Skeletal muscle tissue (tissue), 4 donors: ENCODE results near the gene ORC5. TPM values are rescaled to one million over a fixed set of nuclear protein-coding genes. Genes with fewer than 3 reads are reported as not detected.

ENCODE experiments used
- H3K27ac ChIP-seq: one replicate; pipeline ENCODE4 v1.7.0; 2013; ENCODE audit warnings: mild to moderate bottlenecking, low read depth, low read length, inconsistent platforms
- H3K27me3 ChIP-seq, 3 donors: one replicate each; pipeline ENCODE4 v1.7.0; 2013; ENCODE audit warnings: low read length in 3 of 3; ENCODE audit not compliant: control insufficient read depth in 3 of 3, insufficient read depth in 3 of 3
- H3K36me3 ChIP-seq, 3 donors: one replicate each; pipeline ENCODE4 v1.7.0; 2013; ENCODE audit warnings: low read length in 3 of 3; ENCODE audit not compliant: control insufficient read depth in 3 of 3, insufficient read depth in 3 of 3
- H3K4me1 ChIP-seq, 3 donors: one replicate each; pipeline ENCODE4 v1.7.0; 2013; ENCODE audit warnings: low read length in 3 of 3, mild to moderate bottlenecking in 3 of 3; ENCODE audit not compliant: control insufficient read depth in 3 of 3, insufficient read depth in 3 of 3
- H3K4me3 ChIP-seq, 3 donors: one replicate each; pipeline ENCODE4 v1.7.0; 2013; ENCODE audit warnings: low read length in 3 of 3
- H3K9ac ChIP-seq, 3 donors: one replicate each; pipeline ENCODE4 v1.7.0; 2013; ENCODE audit warnings: low read length in 3 of 3, mild to moderate bottlenecking in 3 of 3, moderate library complexity in 2 of 3, low read depth in 1 of 3
- H3K9me3 ChIP-seq, 3 donors: one replicate each; pipeline ENCODE4 v1.7.0; 2013; ENCODE audit warnings: low read length in 3 of 3; ENCODE audit not compliant: control insufficient read depth in 3 of 3
- total RNA-seq: library from RNA; depleted of rRNA; stranded (reverse); fragments of >200 nt; gene quantifications from one replicate; pipeline ENCODE4 v1.2.3, GENCODE V29; 2014
- donor health status: Osteomylitis.

ORC5 gene
- total RNA-seq, 1 donor from 2014 or later: 24.0 TPM

DNA sequence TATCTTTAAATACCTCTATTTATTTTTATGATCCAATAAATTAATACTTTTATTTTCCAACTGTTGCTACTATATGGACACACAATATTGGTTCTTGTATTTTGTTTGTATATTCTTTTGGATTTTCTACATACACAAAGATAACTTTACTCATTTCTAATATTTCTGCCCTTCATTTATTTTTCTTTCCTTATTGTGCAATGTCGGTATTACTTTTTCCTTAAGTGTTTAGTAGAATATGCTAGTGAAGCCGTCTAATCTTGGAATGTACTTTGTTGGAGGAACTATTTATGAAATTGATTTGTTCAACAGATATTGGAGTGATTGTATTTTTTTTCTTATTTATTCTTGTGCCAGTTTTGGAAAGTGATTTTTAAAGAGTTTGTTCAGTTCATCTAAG is 94.0 kb downstream of the ORC5 start:
- H3K27ac ChIP-seq: no peak overlapping the region
- H3K36me3 ChIP-seq: no peaks in the 10 kb centered on the region
- no peaks in the 10 kb centered on the region for H3K27me3 ChIP-seq
- H3K4me3 ChIP-seq: no peak overlapping the region
- H3K4me1 ChIP-seq: peaks cover 0 to 3% (median 0%) of the 10 kb centered on the region in 3 donors
- no peak overlapping the region for H3K9ac ChIP-seq
- no peaks in the 10 kb centered on the region for H3K9me3 ChIP-seq

DNA sequence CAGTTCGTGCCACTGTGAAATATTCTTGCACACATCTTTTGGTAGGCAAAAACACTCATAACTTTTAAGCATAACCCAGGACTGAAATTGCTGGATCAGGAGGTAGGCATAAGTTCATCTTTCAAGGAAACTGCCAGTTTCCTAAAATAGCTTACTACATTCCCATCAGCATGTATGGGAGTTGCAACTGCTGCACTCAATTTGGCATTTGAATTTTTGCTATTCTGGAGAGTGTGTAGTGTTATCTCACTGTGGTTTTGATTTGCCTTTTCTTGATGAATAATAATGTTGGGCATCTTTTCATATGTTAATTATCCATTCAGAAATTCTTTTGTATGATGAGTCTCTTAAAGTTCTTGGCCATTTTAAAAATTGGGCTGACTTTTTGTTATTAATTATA is 95.2 kb downstream of the ORC5 start:
- Histone ChIP-seq H3K4me1 (peaks cover 0 to 3% (median 0%) of the 10 kb centered on the region in 3 donors), H3K4me3 (no peak overlapping the region), H3K27me3 (no peaks in the 10 kb centered on the region), H3K9me3 (no peaks in the 10 kb centered on the region), H3K27ac (no peak overlapping the region), H3K36me3 (no peaks in the 10 kb centered on the region), H3K9ac (no peak overlapping the region)

DNA sequence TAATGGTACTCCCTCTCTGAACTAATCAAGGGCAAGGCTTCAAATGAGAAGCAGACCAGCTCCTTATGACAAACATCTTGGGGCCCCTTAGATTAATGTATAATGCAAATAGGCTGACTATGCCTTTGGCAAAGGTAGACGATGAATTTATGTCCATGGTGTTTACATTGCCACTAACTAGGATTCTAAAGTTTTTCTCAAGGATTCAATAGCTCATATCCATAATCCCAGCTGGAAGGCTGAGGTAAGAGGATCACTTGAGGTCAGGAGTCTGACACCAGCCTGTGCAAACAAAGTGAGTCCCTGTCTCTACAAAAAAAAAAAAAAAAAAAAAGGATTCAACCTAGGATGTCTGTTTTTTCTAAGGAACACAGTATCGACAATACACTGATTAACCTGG is 96.5 kb downstream of the ORC5 start:
- Histone ChIP-seq H3K27me3 (no peaks in the 10 kb centered on the region), H3K27ac (no peak overlapping the region), H3K36me3 (no peaks in the 10 kb centered on the region), H3K4me1 (peaks cover 0 to 3% (median 0%) of the 10 kb centered on the region in 3 donors), H3K4me3 (no peak overlapping the region), H3K9ac (no peak overlapping the region), H3K9me3 (no peaks in the 10 kb centered on the region)

DNA sequence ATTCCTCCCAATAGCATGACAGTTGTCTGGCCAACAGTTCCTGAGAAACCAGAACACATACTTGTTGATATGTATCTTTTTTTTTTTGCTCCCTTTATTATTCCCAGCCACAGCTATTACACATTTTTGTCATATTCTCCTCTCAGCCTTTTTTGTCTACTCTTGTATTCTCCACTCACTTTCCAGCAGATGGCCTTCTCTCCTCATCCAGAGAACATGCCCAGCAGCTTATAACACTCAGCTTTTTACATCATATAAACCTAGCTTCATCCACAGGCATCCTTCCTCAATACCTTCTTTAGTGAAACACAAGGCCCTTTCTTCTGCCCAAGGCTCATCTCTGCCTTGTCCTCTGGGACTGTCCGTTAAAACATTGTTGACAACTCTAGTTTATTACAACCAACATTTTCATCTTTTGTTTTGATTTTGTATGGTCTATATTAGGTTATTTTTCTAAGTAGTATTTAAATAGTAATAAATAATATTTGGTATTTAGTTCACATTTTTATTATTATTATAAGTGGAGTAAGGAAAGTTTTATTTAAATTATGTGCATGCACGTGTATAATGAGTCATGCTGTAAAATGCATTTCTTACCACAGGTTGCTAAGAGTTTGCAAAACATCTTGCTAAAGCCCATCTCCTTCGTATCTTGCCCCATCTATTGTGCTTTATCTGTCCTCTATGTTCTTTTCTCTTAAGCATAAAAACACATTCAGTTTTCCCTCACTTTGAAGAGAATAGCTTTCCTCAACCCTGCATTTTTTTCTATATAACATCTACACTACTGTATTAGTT is 101.5 kb downstream of the ORC5 start:
- no peaks in the 10 kb centered on the region for H3K4me1 ChIP-seq
- H3K4me3 ChIP-seq: no peak overlapping the region
- no peak overlapping the region for H3K27ac ChIP-seq
- no peaks in the 10 kb centered on the region for H3K36me3 ChIP-seq
- H3K9ac ChIP-seq: no peak overlapping the region
- no peaks in the 10 kb centered on the region for H3K9me3 ChIP-seq
- H3K27me3 ChIP-seq: no peaks in the 10 kb centered on the region

DNA sequence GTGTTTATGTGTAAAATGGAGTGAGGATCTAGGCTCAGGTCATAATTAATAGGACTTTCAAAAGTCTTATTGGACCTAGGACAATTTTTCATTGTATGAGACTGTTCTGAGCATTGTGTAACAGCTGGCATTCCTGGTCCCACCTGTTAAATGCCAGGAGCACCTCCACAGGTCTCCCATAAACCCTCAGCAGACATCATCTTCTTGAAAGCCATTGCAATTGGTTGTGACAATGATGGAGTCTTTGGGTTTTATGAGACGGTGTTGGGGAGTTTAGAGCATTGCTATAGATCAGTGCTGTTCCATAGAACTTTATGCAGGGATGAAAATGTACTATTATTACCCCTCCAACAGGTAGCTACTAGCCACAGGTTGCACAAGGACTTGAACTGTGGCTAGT is 108.9 kb downstream of the ORC5 start:
- H3K27me3 ChIP-seq: no peaks in the 10 kb centered on the region
- no peaks in the 10 kb centered on the region for H3K9me3 ChIP-seq
- no peaks in the 10 kb centered on the region for H3K4me1 ChIP-seq
- H3K36me3 ChIP-seq: no peaks in the 10 kb centered on the region
- no peak overlapping the region for H3K4me3 ChIP-seq
- no peak overlapping the region for H3K9ac ChIP-seq
- H3K27ac ChIP-seq: no peak overlapping the region

DNA sequence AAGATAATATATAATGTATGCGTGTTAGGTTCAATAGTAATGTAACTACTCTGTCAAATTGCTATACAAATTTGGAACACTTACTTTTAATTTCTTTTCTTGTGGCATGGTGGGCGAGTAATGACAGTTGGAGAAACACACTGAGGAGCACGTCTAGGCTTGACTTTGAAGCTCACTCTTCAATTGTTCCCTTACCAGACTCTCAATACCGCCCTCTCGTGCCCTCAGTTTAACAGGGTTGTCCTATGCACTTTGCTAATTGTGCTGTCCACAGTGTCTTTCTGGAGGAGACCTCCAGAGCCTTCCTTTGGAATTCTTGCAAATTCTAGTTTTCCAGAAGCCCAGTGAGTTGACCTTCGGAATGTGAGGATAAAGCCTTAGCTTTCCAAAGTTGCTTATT is 111.1 kb downstream of the ORC5 start:
- no peaks in the 10 kb centered on the region for H3K4me1 ChIP-seq
- H3K36me3 ChIP-seq: no peaks in the 10 kb centered on the region
- no peak overlapping the region for H3K9ac ChIP-seq
- H3K27ac ChIP-seq: no peak overlapping the region
- H3K9me3 ChIP-seq: no peaks in the 10 kb centered on the region
- H3K27me3 ChIP-seq: no peaks in the 10 kb centered on the region
- H3K4me3 ChIP-seq: no peak overlapping the region

DNA sequence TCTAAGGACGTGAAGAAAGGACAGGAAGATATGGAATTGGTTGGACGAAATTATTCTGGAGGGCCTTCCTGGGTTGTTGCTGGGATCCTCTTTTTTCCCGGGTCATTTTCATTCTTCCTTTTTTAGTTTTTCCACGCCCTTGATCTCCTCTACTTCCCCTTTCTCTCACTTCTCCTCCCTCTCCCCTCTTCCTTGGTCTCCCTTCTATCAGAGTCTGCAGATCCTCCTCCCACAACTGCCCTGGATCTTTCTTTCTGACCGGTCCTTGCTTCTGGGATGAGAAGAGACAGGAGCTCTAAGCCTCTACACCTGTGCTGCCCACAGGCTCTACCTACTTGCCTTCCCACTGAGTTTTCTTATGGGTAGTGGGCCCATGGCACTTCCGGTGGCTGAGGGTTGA is 114.7 kb downstream of the ORC5 start:
- no peak overlapping the region for H3K27ac ChIP-seq
- no peak overlapping the region for H3K9ac ChIP-seq
- peaks cover 0 to 4% (median 0%) of the 10 kb centered on the region in 3 donors for H3K27me3 ChIP-seq
- H3K36me3 ChIP-seq: no peaks in the 10 kb centered on the region
- no peak overlapping the region for H3K4me3 ChIP-seq
- H3K9me3 ChIP-seq: no peaks in the 10 kb centered on the region
- H3K4me1 ChIP-seq: no peaks in the 10 kb centered on the region

DNA sequence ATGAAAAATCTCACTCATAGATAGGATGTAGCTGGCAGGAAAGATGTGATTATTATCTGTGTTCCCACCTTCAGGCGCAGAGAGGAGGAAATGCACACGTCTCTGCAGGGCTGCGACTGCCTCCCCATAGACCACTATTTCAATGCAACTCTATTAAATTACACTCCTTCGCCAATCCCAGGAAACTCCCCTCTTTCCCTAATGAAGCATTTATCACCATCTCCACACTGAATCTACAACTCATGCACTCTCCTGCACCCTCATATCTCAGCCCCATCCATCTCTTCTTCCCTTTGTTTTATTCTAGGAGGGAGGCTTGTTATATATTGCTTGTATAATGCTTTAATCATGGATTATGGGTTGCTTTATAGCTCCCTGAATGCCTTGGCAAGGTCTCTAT is 116.6 kb downstream of the ORC5 start:
- H3K9ac ChIP-seq: no peak overlapping the region
- H3K27ac ChIP-seq: no peak overlapping the region
- H3K27me3 ChIP-seq: peaks cover 0 to 4% (median 0%) of the 10 kb centered on the region in 3 donors
- H3K36me3 ChIP-seq: no peaks in the 10 kb centered on the region
- no peak overlapping the region for H3K4me3 ChIP-seq
- no peaks in the 10 kb centered on the region for H3K9me3 ChIP-seq
- H3K4me1 ChIP-seq: no peaks in the 10 kb centered on the region

DNA sequence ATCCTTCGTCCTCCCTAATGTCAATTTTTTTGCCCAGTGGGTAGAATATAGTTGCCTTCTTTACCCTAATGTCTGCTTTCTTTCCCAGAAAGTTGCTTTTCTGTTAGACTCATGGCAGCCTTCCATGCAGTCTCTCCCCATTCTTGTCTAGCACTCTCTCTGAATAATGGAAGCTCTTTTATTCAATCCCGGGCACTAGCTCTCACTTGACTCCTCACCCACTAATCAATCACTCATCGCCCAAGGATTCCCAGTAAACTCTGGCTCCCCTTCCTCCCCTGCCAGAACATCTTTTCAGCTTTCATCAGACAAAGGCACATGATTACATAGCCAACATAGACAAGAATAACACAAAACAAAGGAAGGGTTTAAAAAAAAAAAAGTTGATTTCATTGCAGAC is 118.2 kb downstream of the ORC5 start:
- Histone ChIP-seq H3K27me3 (peaks cover 0 to 4% (median 0%) of the 10 kb centered on the region in 3 donors), H3K27ac (no peak overlapping the region), H3K36me3 (no peaks in the 10 kb centered on the region), H3K9me3 (no peaks in the 10 kb centered on the region), H3K9ac (no peak overlapping the region), H3K4me1 (no peaks in the 10 kb centered on the region), H3K4me3 (no peak overlapping the region)

DNA sequence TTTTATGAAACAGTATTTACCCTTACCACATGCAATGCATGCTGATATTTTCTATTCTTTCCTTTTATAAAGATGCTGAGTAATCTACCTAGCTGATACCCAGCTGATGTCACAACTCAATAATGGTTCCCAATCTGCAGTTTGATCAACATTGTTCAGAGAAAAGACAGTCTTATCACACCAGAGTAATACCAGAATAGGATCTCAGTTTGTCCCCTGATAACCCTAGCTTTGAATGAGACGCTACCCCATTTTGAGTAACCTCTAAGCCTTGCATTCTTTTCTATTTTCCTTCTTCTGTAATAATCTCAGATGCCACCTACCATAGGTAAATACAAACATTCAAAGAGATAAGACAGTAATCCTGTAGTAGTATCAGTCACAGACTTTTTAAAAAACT is 118.8 kb downstream of the ORC5 start:
- no peak overlapping the region for H3K27ac ChIP-seq
- H3K4me3 ChIP-seq: no peak overlapping the region
- H3K36me3 ChIP-seq: no peaks in the 10 kb centered on the region
- H3K9ac ChIP-seq: no peak overlapping the region
- H3K9me3 ChIP-seq: no peaks in the 10 kb centered on the region
- H3K27me3 ChIP-seq: peaks cover 0 to 4% (median 0%) of the 10 kb centered on the region in 3 donors
- H3K4me1 ChIP-seq: no peaks in the 10 kb centered on the region
